Coronary artery (tissue), 2 donors: ENCODE results near the gene BRAF.
"Not testable (repeated sequence)": the region's sequence is repeated elsewhere in the genome, so short reads cannot be mapped to it uniquely, and the experiment has no call there.

Experiments used
- DNase-seq: peaks from one replicate; pipeline ENCODE4 v3.0.0-alpha.2; 2017; ENCODE audit warnings: low spot score
- H3K27ac ChIP-seq, 2 donors: fragments of 200-600 bp; sonication (generic); one replicate each; pipeline ENCODE4 v1.5.1; 2016 to 2019
- H3K4me3 ChIP-seq: fragments of 200-600 bp; sonication (generic); 2 replicates; pipeline ENCODE4 v1.5.1; 2016; ENCODE audit warnings: mild to moderate bottlenecking, moderate library complexity
- CTCF ChIP-seq: fragments of 200-600 bp; sonication (generic); IDR thresholded peaks from one replicate; pipeline ENCODE4 v1.5.1; 2019; ENCODE audit warnings: antibody characterized with exemption

The BRAF gene

GRCh38 chr7:140681766-140682165, 243.0 kb downstream of the BRAF start:
- no peak for TF ChIP-seq CTCF
- DNase-seq, result no peak

GRCh38 chr7:140680886-140681285, 243.8 kb downstream of the BRAF start:
- DNase-seq, result no peak
- no peak for TF ChIP-seq CTCF
- no peak overlapping the region for H3K27ac ChIP-seq
- H3K4me3 ChIP-seq, result no peak overlapping the region

More at GRCh38 chr7:140681766-140682165, 243.0 kb downstream of the BRAF start:
- Histone ChIP-seq H3K4me3 (no peak overlapping the region), H3K27ac (no peak overlapping the region)

- H3K27ac ChIP-seq, result no peak overlapping the region
- H3K4me3 ChIP-seq, result no peak overlapping the region
- DNase-seq, result no peak
- TF ChIP-seq CTCF, result no peak
Observed at GRCh38 chr7:140679186-140679585, 245.5 kb downstream of the BRAF start.

DNA sequence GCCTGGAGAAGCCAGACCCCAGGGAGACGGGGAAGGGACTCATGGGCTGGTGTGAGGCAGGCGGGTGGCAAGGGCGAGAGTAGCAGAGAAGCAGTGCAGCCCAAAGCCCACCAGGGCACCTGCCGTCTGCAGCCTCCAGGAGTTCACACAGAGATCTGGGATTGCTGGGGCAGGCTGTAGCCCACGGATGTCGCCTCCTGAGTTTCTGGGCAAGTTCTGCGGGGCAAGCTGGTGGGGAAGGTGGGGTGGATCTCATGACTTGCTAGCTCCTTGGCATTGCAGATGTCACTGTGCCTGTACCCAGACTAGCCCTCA, 246.0 kb downstream of the BRAF start:
- no peak overlapping the region for H3K27ac ChIP-seq
- TF ChIP-seq CTCF, result no peak
- no peak overlapping the region for H3K4me3 ChIP-seq
- no peak for DNase-seq

DNA sequence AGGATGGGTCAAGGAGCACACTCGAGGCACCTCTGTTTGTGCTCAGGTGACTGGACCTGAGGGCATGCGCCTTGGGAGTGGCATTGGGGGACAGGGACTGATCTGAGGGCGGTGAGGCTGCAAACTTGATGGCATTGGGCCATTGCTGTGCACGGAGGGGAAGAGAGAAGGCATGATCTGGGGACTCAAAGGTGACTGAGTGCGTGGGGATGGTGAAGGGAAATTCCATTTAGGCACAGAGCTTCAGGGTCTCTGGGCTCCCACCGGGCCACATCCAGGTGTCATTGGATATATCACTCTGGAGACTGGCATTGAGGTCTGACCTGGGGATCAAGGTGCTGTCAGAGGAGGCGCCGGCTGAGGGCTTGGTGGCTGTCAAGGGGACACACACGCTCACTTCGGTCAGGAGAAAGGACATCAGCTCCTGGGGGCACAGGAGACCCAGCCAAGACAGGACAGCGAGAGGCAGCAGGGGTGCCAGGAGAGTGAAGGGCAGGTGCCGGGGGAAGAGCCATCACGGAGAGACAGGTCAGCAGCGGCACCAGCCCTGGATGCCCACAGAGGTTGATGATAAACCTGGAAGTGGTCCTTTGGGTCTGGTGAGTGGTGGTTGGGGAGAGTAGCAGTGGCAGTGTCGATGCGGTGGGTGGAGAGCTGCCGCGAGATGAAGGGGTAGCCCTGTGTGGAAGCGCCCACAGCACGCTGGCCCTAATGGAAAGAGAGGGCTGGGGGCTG, 246.5 kb downstream of the BRAF start:
- no peak for TF ChIP-seq CTCF
- DNase-seq, result no peak
- Histone ChIP-seq H3K4me3 (no peak overlapping the region), H3K27ac (no peak overlapping the region)

- no peak for DNase-seq
- Histone ChIP-seq H3K27ac (no peak overlapping the region), H3K4me3 (no peak overlapping the region)
- no peak for TF ChIP-seq CTCF
Observed at GRCh38 chr7:140677496-140677895, 247.2 kb downstream of the BRAF start.

DNA sequence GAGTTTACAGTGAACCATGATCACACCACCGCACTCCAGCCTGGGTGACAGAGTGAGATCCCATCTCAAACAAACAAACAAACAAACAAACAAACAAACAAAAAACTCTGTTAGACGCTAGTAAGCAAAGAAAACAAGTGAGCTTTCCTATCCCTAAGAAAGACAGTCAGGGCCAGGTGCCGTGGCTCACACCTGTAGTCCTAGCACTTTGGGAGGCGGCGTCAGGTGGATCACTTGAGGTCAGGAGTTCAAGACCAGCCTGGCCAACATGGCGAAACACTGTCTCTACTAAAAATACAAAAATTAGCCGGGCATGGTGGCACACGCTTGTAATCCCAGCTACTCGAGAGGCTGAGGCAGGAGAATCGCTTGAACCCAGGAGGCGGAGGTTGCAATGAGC, 247.8 kb downstream of the BRAF start:
- DNase-seq, H3K27ac ChIP-seq, H3K4me3 ChIP-seq: not testable (repeated sequence)
